ENCODE results near the gene GGTA1. TPM values are rescaled to one million over a fixed set of nuclear protein-coding genes. Genes with fewer than 3 reads are reported as not detected.

GGTA1 gene
- total RNA-seq, 2 donors from 2014 or later, result 1.9 to 2.4 TPM

DNA sequence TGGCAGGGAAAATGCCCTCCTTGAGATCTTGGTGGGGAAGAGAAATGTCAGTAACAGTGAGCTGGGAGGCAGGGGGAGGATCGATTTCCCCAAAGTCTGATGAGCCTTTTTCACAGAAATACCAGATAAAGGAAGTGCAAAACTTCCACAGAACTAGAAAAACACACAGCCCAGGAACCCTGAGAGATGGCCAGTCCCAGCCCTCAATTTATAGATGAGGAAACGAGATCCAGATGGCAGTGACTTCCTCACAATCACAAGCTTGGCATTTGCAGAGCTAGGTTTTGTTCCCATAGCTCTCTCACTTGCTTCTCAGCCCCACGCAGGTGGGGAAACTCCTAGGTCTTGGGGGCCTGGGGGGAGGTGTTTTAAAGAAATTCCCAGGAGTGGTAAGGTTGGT is 3.8 kb upstream of the GGTA1 start:
- Histone ChIP-seq H3K27ac (no peak overlapping the region), H3K4me3 (no peak overlapping the region), H3K27me3 (replicated peaks; ENCODE audit: insufficient read depth) (no peaks in the 10 kb centered on the region), H3K9me3 (no peaks in the 10 kb centered on the region), H3K4me1 (replicated peaks) (peaks cover 7% of the 10 kb centered on the region), H3K36me3 (no peaks in the 10 kb centered on the region)
- no peak for TF ChIP-seq POLR2AphosphoS5 (IDR thresholded peaks at IDR 0.05)
- no peak for TF ChIP-seq POLR2A (IDR thresholded peaks at IDR 0.05)
- TF ChIP-seq, protein P1, sequence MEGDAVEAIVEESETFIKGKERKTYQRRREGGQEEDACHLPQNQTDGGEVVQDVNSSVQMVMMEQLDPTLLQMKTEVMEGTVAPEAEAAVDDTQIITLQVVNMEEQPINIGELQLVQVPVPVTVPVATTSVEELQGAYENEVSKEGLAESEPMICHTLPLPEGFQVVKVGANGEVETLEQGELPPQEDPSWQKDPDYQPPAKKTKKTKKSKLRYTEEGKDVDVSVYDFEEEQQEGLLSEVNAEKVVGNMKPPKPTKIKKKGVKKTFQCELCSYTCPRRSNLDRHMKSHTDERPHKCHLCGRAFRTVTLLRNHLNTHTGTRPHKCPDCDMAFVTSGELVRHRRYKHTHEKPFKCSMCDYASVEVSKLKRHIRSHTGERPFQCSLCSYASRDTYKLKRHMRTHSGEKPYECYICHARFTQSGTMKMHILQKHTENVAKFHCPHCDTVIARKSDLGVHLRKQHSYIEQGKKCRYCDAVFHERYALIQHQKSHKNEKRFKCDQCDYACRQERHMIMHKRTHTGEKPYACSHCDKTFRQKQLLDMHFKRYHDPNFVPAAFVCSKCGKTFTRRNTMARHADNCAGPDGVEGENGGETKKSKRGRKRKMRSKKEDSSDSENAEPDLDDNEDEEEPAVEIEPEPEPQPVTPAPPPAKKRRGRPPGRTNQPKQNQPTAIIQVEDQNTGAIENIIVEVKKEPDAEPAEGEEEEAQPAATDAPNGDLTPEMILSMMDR (IDR thresholded peaks at IDR 0.05), result no peak
- DNase-seq (ENCODE audit: low spot score), result no peak
- WGBS, result 67% methylated on average over 3 of the region's 3 CpGs
- intact Hi-C loops (cut with DNase I), result no loop called here

- no peak for DNase-seq (ENCODE audit: low spot score)
- peak overlapping the region; percentile 60 to 68 for H3K27ac ChIP-seq
- H3K27me3 ChIP-seq (replicated peaks; ENCODE audit: insufficient read depth), result no peaks in the 10 kb centered on the region
- peak overlapping the region; percentile 40 to 46 for H3K4me3 ChIP-seq
- intact Hi-C loops (cut with DNase I), result no loop called here
- no peaks in the 10 kb centered on the region for H3K9me3 ChIP-seq
- 10% methylated on average over 15 of the region's 15 CpGs for WGBS
- H3K36me3 ChIP-seq, result no peaks in the 10 kb centered on the region
- TF ChIP-seq POLR2A (IDR thresholded peaks at IDR 0.05) (no peak), POLR2AphosphoS5 (IDR thresholded peaks at IDR 0.05) (no peak)
- TF ChIP-seq, protein P1 (IDR thresholded peaks at IDR 0.05), result no peak
- peaks cover 10% of the 10 kb centered on the region for H3K4me1 ChIP-seq (replicated peaks)
Measured at GRCh38 chr9:121500165-121500478, 478 bp upstream of the GGTA1 start.

GRCh38 chr9:121499177-121499426 is 542 bp downstream of the GGTA1 start:
- no peaks in the 10 kb centered on the region for H3K27me3 ChIP-seq (replicated peaks; ENCODE audit: insufficient read depth)
- peak overlapping the region; percentile 60 to 68 for H3K27ac ChIP-seq
- intact Hi-C loops (cut with DNase I), result no loop called here
- WGBS, result 5% methylated on average over 8 of the region's 8 CpGs
- H3K4me1 ChIP-seq (replicated peaks), result peaks cover 10% of the 10 kb centered on the region
- H3K4me3 ChIP-seq, result peak overlapping the region; percentile 40 to 46
- no peak for DNase-seq (ENCODE audit: low spot score)
- no peaks in the 10 kb centered on the region for H3K36me3 ChIP-seq
- TF ChIP-seq POLR2A (IDR thresholded peaks at IDR 0.05), result no peak
- TF ChIP-seq, protein P1 (IDR thresholded peaks at IDR 0.05), result no peak
- TF ChIP-seq POLR2AphosphoS5 (IDR thresholded peaks at IDR 0.05), result no peak
- H3K9me3 ChIP-seq, result no peaks in the 10 kb centered on the region

DNA sequence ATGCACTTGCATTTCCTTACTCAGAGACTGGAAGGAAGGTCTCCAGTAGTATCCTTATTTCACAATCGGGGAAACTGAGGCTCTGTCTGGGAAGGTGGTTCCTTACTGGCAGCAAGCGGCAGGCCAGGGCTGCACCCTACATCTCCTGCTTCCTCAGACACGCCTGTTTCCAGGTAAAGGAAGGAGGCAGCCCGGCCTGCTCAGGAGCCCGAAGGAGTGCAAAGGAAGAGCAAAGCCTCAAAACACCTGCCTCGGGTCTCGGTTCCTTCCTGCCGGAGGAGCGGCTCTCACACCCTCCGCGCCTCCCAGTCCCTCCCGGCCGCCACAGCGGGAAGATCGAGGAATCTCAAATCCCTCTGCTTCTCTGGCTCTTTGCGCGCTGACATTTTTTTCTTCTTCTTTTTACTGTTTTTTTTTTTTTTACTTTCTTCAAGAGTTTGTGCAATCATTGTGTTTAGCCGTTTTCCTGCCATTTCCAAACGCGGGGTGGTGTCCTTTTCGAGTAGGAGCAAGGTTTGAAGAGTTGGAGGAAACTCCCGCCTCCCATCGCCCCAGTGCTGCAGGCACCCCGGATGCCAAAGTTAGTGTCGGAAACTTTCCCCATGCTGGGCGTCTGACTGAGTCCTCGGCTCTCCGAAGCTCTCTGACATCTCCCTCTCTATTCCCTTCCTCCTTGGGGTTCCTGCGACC is 1.0 kb downstream of the GGTA1 start:
- TF ChIP-seq POLR2A (IDR thresholded peaks at IDR 0.05), result no peak
- TF ChIP-seq, protein P1 (IDR thresholded peaks at IDR 0.05), result peak in 1 of 4 experiments; percentile 1
- H3K9me3 ChIP-seq, result no peaks in the 10 kb centered on the region
- no peaks in the 10 kb centered on the region for H3K36me3 ChIP-seq
- peak overlapping the region; percentile 60 to 68 for H3K27ac ChIP-seq
- no peaks in the 10 kb centered on the region for H3K27me3 ChIP-seq (replicated peaks; ENCODE audit: insufficient read depth)
- DNase-seq (ENCODE audit: low spot score), result peak; percentile 22
- intact Hi-C loops (cut with DNase I), result no loop called here
- 1% methylated on average over 29 of the region's 29 CpGs for WGBS
- peaks cover 10% of the 10 kb centered on the region for H3K4me1 ChIP-seq (replicated peaks)
- H3K4me3 ChIP-seq, result peak overlapping the region; percentile 40 to 46

GRCh38 chr9:121498150-121498486 is 1.5 kb downstream of the GGTA1 start:
- Histone ChIP-seq H3K27ac (peak overlapping the region in 1 of 2 donors; percentile 68), H3K4me3 (peak overlapping the region; percentile 40 to 46), H3K9me3 (no peaks in the 10 kb centered on the region), H3K27me3 (replicated peaks; ENCODE audit: insufficient read depth) (no peaks in the 10 kb centered on the region), H3K36me3 (no peaks in the 10 kb centered on the region), H3K4me1 (replicated peaks) (peaks cover 10% of the 10 kb centered on the region)
- TF ChIP-seq, protein P1 (IDR thresholded peaks at IDR 0.05), result peak in 3 of 4 experiments; percentile 45 to 66 (median 50)
- TF ChIP-seq POLR2A (IDR thresholded peaks at IDR 0.05) (no peak), POLR2AphosphoS5 (IDR thresholded peaks at IDR 0.05) (peak; percentile 36)
- whole genome bisulfite sequencing, result 0% methylated on average over 4 of the region's 4 CpGs
- intact Hi-C loops (cut with DNase I), result no loop called here
- DNase-seq (ENCODE audit: low spot score), result peak; percentile 64

All from prostate gland (tissue), 2 donors.